Measurements from ENCODE around the gene SP2.

GRCh38 chr17:47975823-47976205, 79.8 kb downstream of the SP2 start:
- TF ChIP-seq, protein P1, sequence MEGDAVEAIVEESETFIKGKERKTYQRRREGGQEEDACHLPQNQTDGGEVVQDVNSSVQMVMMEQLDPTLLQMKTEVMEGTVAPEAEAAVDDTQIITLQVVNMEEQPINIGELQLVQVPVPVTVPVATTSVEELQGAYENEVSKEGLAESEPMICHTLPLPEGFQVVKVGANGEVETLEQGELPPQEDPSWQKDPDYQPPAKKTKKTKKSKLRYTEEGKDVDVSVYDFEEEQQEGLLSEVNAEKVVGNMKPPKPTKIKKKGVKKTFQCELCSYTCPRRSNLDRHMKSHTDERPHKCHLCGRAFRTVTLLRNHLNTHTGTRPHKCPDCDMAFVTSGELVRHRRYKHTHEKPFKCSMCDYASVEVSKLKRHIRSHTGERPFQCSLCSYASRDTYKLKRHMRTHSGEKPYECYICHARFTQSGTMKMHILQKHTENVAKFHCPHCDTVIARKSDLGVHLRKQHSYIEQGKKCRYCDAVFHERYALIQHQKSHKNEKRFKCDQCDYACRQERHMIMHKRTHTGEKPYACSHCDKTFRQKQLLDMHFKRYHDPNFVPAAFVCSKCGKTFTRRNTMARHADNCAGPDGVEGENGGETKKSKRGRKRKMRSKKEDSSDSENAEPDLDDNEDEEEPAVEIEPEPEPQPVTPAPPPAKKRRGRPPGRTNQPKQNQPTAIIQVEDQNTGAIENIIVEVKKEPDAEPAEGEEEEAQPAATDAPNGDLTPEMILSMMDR (IDR thresholded peaks at IDR 0.05) = no peak
- no peak for TF ChIP-seq POLR2AphosphoS5 (IDR thresholded peaks at IDR 0.05; ENCODE audit: insufficient read depth in 1 of 2, low read depth in 1 of 2)
- TF ChIP-seq POLR2A (IDR thresholded peaks at IDR 0.05) = no peak
